Naive B cell (primary cell): ENCODE measurements around the gene TMEM139. TPM values are rescaled to one million over a fixed set of nuclear protein-coding genes. Genes with fewer than 3 reads are reported as not detected.

ENCODE experiments used
- ATAC-seq, 2 donors: fragments of 150-1000 bp; cut with Tn5 transposase; 2 replicates each; pipeline ENCODE4 v1.10.0; 2021; ENCODE audit warnings: low read depth in 2 of 2, mild to moderate bottlenecking in 2 of 2, moderate library complexity in 2 of 2
- DNase-seq: peaks from one replicate; pipeline ENCODE4 v3.0.0; 2022
- H3K27ac Mint-ChIP-seq, 6 donors: one replicate each; pipeline ENCODE4 v1.8.0; 2020 to 2022; ENCODE audit warnings: mild to moderate bottlenecking in 6 of 6, mixed read lengths in 6 of 6, moderate library complexity in 5 of 6, inconsistent platforms in 2 of 6
- H3K27me3 Mint-ChIP-seq, 3 donors: one replicate each; pipeline ENCODE4 v1.8.0; 2021 to 2022; ENCODE audit warnings: mixed read lengths in 3 of 3, mild to moderate bottlenecking in 1 of 3
- H3K36me3 Mint-ChIP-seq, 2 donors: one replicate each; pipeline ENCODE4 v1.8.0; 2020 to 2022; ENCODE audit warnings: mixed read lengths in 2 of 2, inconsistent platforms in 1 of 2, mild to moderate bottlenecking in 1 of 2
- H3K4me1 Mint-ChIP-seq, 3 donors: one replicate each; pipeline ENCODE4 v1.8.0; 2020 to 2022; ENCODE audit warnings: mixed read lengths in 3 of 3, inconsistent platforms in 1 of 3, mild to moderate bottlenecking in 1 of 3, moderate library complexity in 1 of 3
- H3K4me3 Mint-ChIP-seq, 8 donors: one replicate each; pipeline ENCODE4 v1.8.0; 2020 to 2022; ENCODE audit warnings: mild to moderate bottlenecking in 8 of 8, mixed read lengths in 8 of 8, moderate library complexity in 8 of 8, inconsistent platforms in 2 of 8
- H3K9me3 Mint-ChIP-seq, 7 donors: one replicate each; pipeline ENCODE4 v1.8.0; 2020 to 2022; ENCODE audit warnings: mixed read lengths in 7 of 7, mild to moderate bottlenecking in 5 of 7, inconsistent platforms in 2 of 7, moderate library complexity in 1 of 7
- polyA plus RNA-seq, 6 donors: library from polyadenylated mRNA; unstranded; fragments of 300-500 nt; fragmentation: Illumina TruSeq; gene quantifications; one replicate each; pipeline ENCODE4 v1.2.3, GENCODE V29; 2021; ENCODE audit warnings: low read depth in 6 of 6

Gene TMEM139
- polyA plus RNA-seq, 6 donors from 2014 or later = 0.32 TPM; not detected in 4

GRCh38 chr7:143299840-143300239 is 15.1 kb downstream of the TMEM139 start:
- H3K4me3 Mint-ChIP-seq = no peak overlapping the region
- no peaks in the 10 kb centered on the region for H3K27me3 Mint-ChIP-seq
- peaks cover 29 to 41% of the 10 kb centered on the region in 2 donors for H3K36me3 Mint-ChIP-seq
- peaks cover 26 to 33% (median 27%) of the 10 kb centered on the region in 3 donors for H3K4me1 Mint-ChIP-seq
- DNase-seq = peak; percentile 14
- ATAC-seq = peak; percentile 67 to 71
- H3K27ac Mint-ChIP-seq = no peak overlapping the region
- H3K9me3 Mint-ChIP-seq = no peaks in the 10 kb centered on the region

- ATAC-seq (no peak), DNase-seq (no peak)
- Mint-ChIP-seq H3K27me3 (no peaks in the 10 kb centered on the region), H3K27ac (peak overlapping the region in 3 of 6 donors; percentile 0 to 64 (median 4)), H3K4me1 (peaks cover 12 to 30% (median 25%) of the 10 kb centered on the region in 3 donors), H3K4me3 (no peak overlapping the region), H3K36me3 (peaks cover 31 to 52% of the 10 kb centered on the region in 2 donors), H3K9me3 (no peaks in the 10 kb centered on the region)
These were observed 16.5 kb downstream of the TMEM139 start for GRCh38 chr7:143300959-143301935.

- no peaks in the 10 kb centered on the region for H3K27me3 Mint-ChIP-seq
- DNase-seq (no peak), ATAC-seq (no peak)
- H3K4me1 Mint-ChIP-seq = peaks cover 12 to 30% (median 28%) of the 10 kb centered on the region in 3 donors
- no peak overlapping the region for H3K27ac Mint-ChIP-seq
- H3K4me3 Mint-ChIP-seq = no peak overlapping the region
- H3K9me3 Mint-ChIP-seq = no peaks in the 10 kb centered on the region
- H3K36me3 Mint-ChIP-seq = peaks cover 36 to 72% of the 10 kb centered on the region in 2 donors
These were observed 19.0 kb downstream of the TMEM139 start for GRCh38 chr7:143303733-143304132.

- Mint-ChIP-seq H3K4me1 (peaks cover 8 to 30% (median 24%) of the 10 kb centered on the region in 3 donors), H3K4me3 (no peak overlapping the region), H3K36me3 (peaks cover 36 to 66% of the 10 kb centered on the region in 2 donors), H3K9me3 (no peaks in the 10 kb centered on the region), H3K27me3 (no peaks in the 10 kb centered on the region), H3K27ac (no peak overlapping the region)
- ATAC-seq (no peak), DNase-seq (no peak)
These were observed 20.2 kb downstream of the TMEM139 start for GRCh38 chr7:143304938-143305337.

GRCh38 chr7:143305423-143306070 is 20.8 kb downstream of the TMEM139 start:
- H3K27ac Mint-ChIP-seq = peak overlapping the region in 4 of 6 donors; percentile 0 to 75 (median 30)
- H3K4me3 Mint-ChIP-seq = no peak overlapping the region
- no peaks in the 10 kb centered on the region for H3K27me3 Mint-ChIP-seq
- DNase-seq (peak; percentile 27), ATAC-seq (peak in 1 of 2 donors; percentile 60)
- peaks cover 12 to 29% (median 24%) of the 10 kb centered on the region in 3 donors for H3K4me1 Mint-ChIP-seq
- no peaks in the 10 kb centered on the region for H3K9me3 Mint-ChIP-seq
- H3K36me3 Mint-ChIP-seq = peaks cover 33 to 60% of the 10 kb centered on the region in 2 donors

GRCh38 chr7:143308632-143309031 is 23.9 kb downstream of the TMEM139 start:
- H3K4me1 Mint-ChIP-seq = peaks cover 17 to 26% (median 21%) of the 10 kb centered on the region in 3 donors
- no peaks in the 10 kb centered on the region for H3K9me3 Mint-ChIP-seq
- H3K27me3 Mint-ChIP-seq = no peaks in the 10 kb centered on the region
- no peak for ATAC-seq
- H3K4me3 Mint-ChIP-seq = no peak overlapping the region
- H3K36me3 Mint-ChIP-seq = peaks cover 30 to 40% of the 10 kb centered on the region in 2 donors
- peak overlapping the region in 1 of 6 donors; percentile 82 for H3K27ac Mint-ChIP-seq
- no peak for DNase-seq

GRCh38 chr7:143314127-143314526 is 29.4 kb downstream of the TMEM139 start:
- Mint-ChIP-seq H3K4me1 (peaks cover 8 to 12% (median 9%) of the 10 kb centered on the region in 3 donors), H3K27me3 (peaks cover 0 to 5% (median 0%) of the 10 kb centered on the region in 3 donors), H3K36me3 (no peaks in the 10 kb centered on the region), H3K4me3 (no peak overlapping the region), H3K27ac (no peak overlapping the region), H3K9me3 (no peaks in the 10 kb centered on the region)
- DNase-seq (no peak), ATAC-seq (no peak)

GRCh38 chr7:143315776-143316175 is 31.0 kb downstream of the TMEM139 start, which contains the start of gene CLCN1:
CLCN1 (plus strand) TSS chr7:143316111; CDS start chr7:143316213, 102 bp downstream.
- H3K4me3 Mint-ChIP-seq = no peak within 1 kb of the TSS
- H3K36me3 Mint-ChIP-seq = no peaks in the 10 kb centered on the region

GRCh38 chr7:143316492-143316891 is 31.7 kb downstream of the TMEM139 start:
- no peak overlapping the region for H3K27ac Mint-ChIP-seq
- H3K9me3 Mint-ChIP-seq = no peaks in the 10 kb centered on the region
- no peak for ATAC-seq
- no peaks in the 10 kb centered on the region for H3K36me3 Mint-ChIP-seq
- no peak for DNase-seq
- peaks cover 2 to 6% (median 4%) of the 10 kb centered on the region in 3 donors for H3K27me3 Mint-ChIP-seq
- peaks cover 0 to 2% (median 0%) of the 10 kb centered on the region in 3 donors for H3K4me1 Mint-ChIP-seq
- H3K4me3 Mint-ChIP-seq = no peak overlapping the region

More at GRCh38 chr7:143315776-143316175, 31.0 kb downstream of the TMEM139 start, which contains the start of gene CLCN1:
- Mint-ChIP-seq H3K4me1 (peaks cover 3 to 4% (median 3%) of the 10 kb centered on the region in 3 donors), H3K9me3 (no peaks in the 10 kb centered on the region), H3K27ac (peak within 1 kb of the TSS in 1 of 6 donors; percentile 63), H3K27me3 (peaks cover 0 to 6% (median 0%) of the 10 kb centered on the region in 3 donors)
- DNase-seq (no peak), ATAC-seq (no peak)

GRCh38 chr7:143318661-143319060 is 33.9 kb downstream of the TMEM139 start:
- no peak for ATAC-seq
- no peaks in the 10 kb centered on the region for H3K36me3 Mint-ChIP-seq

GRCh38 chr7:143320620-143321019 is 35.9 kb downstream of the TMEM139 start:
- Mint-ChIP-seq H3K4me3 (no peak overlapping the region), H3K9me3 (no peaks in the 10 kb centered on the region), H3K27me3 (peaks cover 5 to 8% (median 6%) of the 10 kb centered on the region in 3 donors), H3K4me1 (peaks cover 5 to 19% (median 8%) of the 10 kb centered on the region in 3 donors), H3K36me3 (no peaks in the 10 kb centered on the region), H3K27ac (no peak overlapping the region)
- no peak for DNase-seq
- ATAC-seq = no peak

More at GRCh38 chr7:143318661-143319060, 33.9 kb downstream of the TMEM139 start:
- Mint-ChIP-seq H3K27me3 (peaks cover 5 to 8% (median 6%) of the 10 kb centered on the region in 3 donors), H3K27ac (peak overlapping the region in 1 of 6 donors; percentile 64), H3K9me3 (no peaks in the 10 kb centered on the region), H3K4me3 (no peak overlapping the region), H3K4me1 (peaks cover 0 to 4% (median 0%) of the 10 kb centered on the region in 3 donors)
- no peak for DNase-seq

GRCh38 chr7:143321242-143321641 is 36.5 kb downstream of the TMEM139 start:
- no peak for DNase-seq
- peaks cover 5 to 8% (median 6%) of the 10 kb centered on the region in 3 donors for H3K27me3 Mint-ChIP-seq
- H3K4me3 Mint-ChIP-seq = no peak overlapping the region

GRCh38 chr7:143321734-143322133 is 37.0 kb downstream of the TMEM139 start:
- no peak for DNase-seq
- no peaks in the 10 kb centered on the region for H3K36me3 Mint-ChIP-seq
- no peak for ATAC-seq
- peak overlapping the region in 1 of 6 donors; percentile 7 for H3K27ac Mint-ChIP-seq
- H3K9me3 Mint-ChIP-seq = no peaks in the 10 kb centered on the region
- peaks cover 5 to 20% (median 8%) of the 10 kb centered on the region in 3 donors for H3K4me1 Mint-ChIP-seq
- no peak overlapping the region for H3K4me3 Mint-ChIP-seq
- H3K27me3 Mint-ChIP-seq = peaks cover 5 to 8% (median 6%) of the 10 kb centered on the region in 3 donors

More at GRCh38 chr7:143321242-143321641, 36.5 kb downstream of the TMEM139 start:
- peak overlapping the region in 1 of 6 donors; percentile 7 for H3K27ac Mint-ChIP-seq
- H3K36me3 Mint-ChIP-seq = no peaks in the 10 kb centered on the region
- no peaks in the 10 kb centered on the region for H3K9me3 Mint-ChIP-seq
- peaks cover 5 to 20% (median 8%) of the 10 kb centered on the region in 3 donors for H3K4me1 Mint-ChIP-seq
- no peak for ATAC-seq
